ENCODE data around the gene BTBD19.

DNA sequence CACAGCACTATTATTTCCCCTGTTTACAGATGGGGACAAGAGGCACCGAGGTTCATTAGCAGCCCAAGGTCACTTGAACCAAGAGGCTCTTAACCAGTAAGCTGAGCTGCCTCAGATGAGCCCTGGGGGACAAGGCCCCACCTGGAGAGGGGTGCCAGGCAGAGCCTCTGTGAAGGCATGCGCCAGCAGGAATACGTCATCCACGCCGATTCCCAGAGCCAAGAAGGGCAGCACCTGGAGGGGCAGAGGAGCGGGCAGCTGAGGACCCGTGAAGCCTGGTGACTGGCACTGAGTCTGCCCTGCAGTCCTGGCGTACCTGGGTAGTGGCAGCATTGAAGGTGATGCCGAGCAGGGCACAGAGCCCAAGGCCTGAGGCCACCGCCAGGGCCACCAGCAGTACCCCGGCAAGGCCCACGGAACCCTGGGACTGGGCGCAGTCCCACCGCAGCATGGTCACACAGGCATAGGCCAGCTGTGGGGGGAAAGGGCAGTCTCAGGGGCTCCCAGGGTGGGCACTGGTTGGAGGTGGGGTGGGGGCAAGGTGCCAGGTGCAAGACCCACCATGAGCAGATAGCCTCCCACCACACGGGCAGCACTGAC lies 20.6 kb downstream of the BTBD19 start:
- TF ChIP-seq YY1 (IDR thresholded peaks at IDR 0.05; ENCODE audit: insufficient read depth, insufficient read length) (no peak), ZNF274 (IDR thresholded peaks at IDR 0.05; ENCODE audit: low read depth, low read length) (no peak)
